Right renal pelvis (tissue), 4 donors: ENCODE data around the gene VSTM2A. TPM values are rescaled to one million over a fixed set of nuclear protein-coding genes. Genes with fewer than 3 reads are reported as not detected.

Experiments used
- DNase-seq, 4 donors: peaks; one replicate each; pipeline ENCODE4 v3.0.0-alpha.2; 2013; ENCODE audit warnings: low read depth in 4 of 4, low spot score in 3 of 4, missing footprints in 1 of 4
- polyA plus RNA-seq, 4 donors: library from polyadenylated mRNA; unstranded; fragments of 120-200 nt; gene quantifications; one replicate each; pipeline ENCODE4 v1.2.1, GENCODE V29; 2013; ENCODE audit not compliant: insufficient read length in 4 of 4

VSTM2A gene
- polyA plus RNA-seq, 4 donors: 1.4 to 3.7 (median 2.9) TPM

GRCh38 chr7:54596747-54597146 is 54.6 kb downstream of the VSTM2A start:
- no peak for DNase-seq

- no peak for DNase-seq
These were observed 73.4 kb downstream of the VSTM2A start for GRCh38 chr7:54615537-54615936.

Other genes with a start within 250 kb of the VSTM2A start
- gene SEC61G, start 216.8 kb downstream of the VSTM2A start, polyA plus RNA-seq: 100 to 1,000 TPM; 185 to 214 (median 189) TPM